IMR-90 (cell line): ENCODE data around the gene PAFAH1B2.

Source experiments
- MAFK ChIP-seq: IDR thresholded peaks from 2 replicates; pipeline ENCODE4 v1.6.1; 2012; ENCODE audit warnings: low read depth, low read length, improper control_type of control experiment
- POLR2A ChIP-seq: IDR thresholded peaks from 2 replicates; pipeline ENCODE4 v1.6.1; 2012; ENCODE audit warnings: mild to moderate bottlenecking, low read depth, low read length
- RCOR1 ChIP-seq: IDR thresholded peaks from 2 replicates; pipeline ENCODE4 v1.6.1; 2012; ENCODE audit warnings: mild to moderate bottlenecking, low read length, improper control_type of control experiment; ENCODE audit not compliant: insufficient replicate concordance
- USF2 ChIP-seq: fragments of 150-350 bp; IDR thresholded peaks from 2 replicates; pipeline ENCODE4 v1.6.1; 2017; ENCODE audit warnings: mild to moderate bottlenecking, antibody characterized with exemption, low read length, low read depth
- TF ChIP-seq, protein P1 (sequence below): conservative IDR thresholded peaks from 2 replicates; pipeline ENCODE4 v1.5.1; 2012; ENCODE audit warnings: mild to moderate bottlenecking, low read depth, low read length, improper control_type of control experiment

DNA sequence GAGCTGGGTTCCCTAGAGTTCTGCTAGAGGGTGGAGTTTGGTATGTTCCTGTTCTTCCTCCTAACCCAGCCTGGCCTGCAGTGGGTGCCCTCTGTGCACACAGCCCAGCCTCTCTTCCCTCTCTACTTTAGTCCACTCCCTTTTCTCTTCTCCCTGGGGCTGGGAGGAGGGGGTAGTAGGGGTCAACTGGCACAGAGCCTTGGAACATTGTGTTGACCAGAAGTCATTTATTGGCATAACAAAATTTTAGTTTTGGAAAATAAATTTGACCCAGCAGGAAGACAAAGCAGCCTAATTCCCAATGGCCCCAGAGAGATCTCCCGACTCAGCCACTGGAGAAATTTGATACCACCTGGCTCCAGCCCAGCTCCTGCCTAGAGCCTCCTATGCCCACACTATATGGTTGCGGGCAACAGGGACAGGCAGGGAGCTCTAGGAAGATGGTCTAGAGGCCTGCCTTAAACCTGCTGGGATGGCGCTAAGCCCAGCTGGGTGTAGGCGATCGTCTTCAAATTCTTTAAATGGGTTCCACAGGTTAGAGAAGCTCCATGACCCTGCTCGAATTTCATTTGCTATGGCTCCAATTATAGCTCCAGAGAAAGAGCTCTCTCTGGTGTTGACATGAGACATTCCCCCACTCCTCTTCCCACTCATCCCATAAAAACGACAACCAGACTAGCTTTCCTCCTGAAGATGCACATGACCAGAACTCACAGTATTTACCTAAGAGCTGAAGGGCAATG lies 77.9 kb downstream of the PAFAH1B2 start:
- TF ChIP-seq, protein P1, sequence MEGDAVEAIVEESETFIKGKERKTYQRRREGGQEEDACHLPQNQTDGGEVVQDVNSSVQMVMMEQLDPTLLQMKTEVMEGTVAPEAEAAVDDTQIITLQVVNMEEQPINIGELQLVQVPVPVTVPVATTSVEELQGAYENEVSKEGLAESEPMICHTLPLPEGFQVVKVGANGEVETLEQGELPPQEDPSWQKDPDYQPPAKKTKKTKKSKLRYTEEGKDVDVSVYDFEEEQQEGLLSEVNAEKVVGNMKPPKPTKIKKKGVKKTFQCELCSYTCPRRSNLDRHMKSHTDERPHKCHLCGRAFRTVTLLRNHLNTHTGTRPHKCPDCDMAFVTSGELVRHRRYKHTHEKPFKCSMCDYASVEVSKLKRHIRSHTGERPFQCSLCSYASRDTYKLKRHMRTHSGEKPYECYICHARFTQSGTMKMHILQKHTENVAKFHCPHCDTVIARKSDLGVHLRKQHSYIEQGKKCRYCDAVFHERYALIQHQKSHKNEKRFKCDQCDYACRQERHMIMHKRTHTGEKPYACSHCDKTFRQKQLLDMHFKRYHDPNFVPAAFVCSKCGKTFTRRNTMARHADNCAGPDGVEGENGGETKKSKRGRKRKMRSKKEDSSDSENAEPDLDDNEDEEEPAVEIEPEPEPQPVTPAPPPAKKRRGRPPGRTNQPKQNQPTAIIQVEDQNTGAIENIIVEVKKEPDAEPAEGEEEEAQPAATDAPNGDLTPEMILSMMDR = 0 out of 2 replicates have a peak, but pooled peaks have one; percentile 15
- no peak for TF ChIP-seq USF2
- TF ChIP-seq POLR2A = no peak
- no peak for TF ChIP-seq MAFK
- TF ChIP-seq RCOR1 = no peak
